HepG2 (cell line): ENCODE measurements around the gene DUSP12. TPM values are rescaled to one million over a fixed set of nuclear protein-coding genes. Genes with fewer than 3 reads are reported as not detected.

Experiments
- HNF1B ChIP-seq: sonication (generic); formaldehyde crosslinking; IDR thresholded peaks from 2 replicates; pipeline ENCODE4 v1.5.1; 2020; ENCODE audit warnings: mild to moderate bottlenecking, moderate library complexity, missing genetic modification reagents
- IRF1 ChIP-seq: sonication (generic); formaldehyde crosslinking; IDR thresholded peaks from 2 replicates; pipeline ENCODE4 v1.4.0; 2020; ENCODE audit warnings: low read depth, mild to moderate bottlenecking, missing genetic modification reagents
- JARID2 ChIP-seq: sonication (generic); formaldehyde crosslinking; IDR thresholded peaks from 2 replicates; pipeline ENCODE4 v1.8.1; 2023; ENCODE audit warnings: missing genetic modification reagents, inconsistent platforms; ENCODE audit not compliant: insufficient replicate concordance
- JUND ChIP-seq: sonication (generic); formaldehyde crosslinking; IDR thresholded peaks from 2 replicates; pipeline ENCODE4 v1.8.0; 2022; ENCODE audit warnings: mild to moderate bottlenecking, missing genetic modification reagents
- MIER2 ChIP-seq: IDR thresholded peaks from 2 replicates; pipeline ENCODE4 v1.6.1; 2016; ENCODE audit warnings: missing biosample characterization, missing genetic modification reagents
- NFATC3 ChIP-seq: sonication (generic); formaldehyde crosslinking; IDR thresholded peaks from 2 replicates; pipeline ENCODE4 v1.5.1; 2020; ENCODE audit warnings: mild to moderate bottlenecking, missing genetic modification reagents
- SIX4 ChIP-seq: sonication (generic); formaldehyde crosslinking; IDR thresholded peaks from 2 replicates; pipeline ENCODE4 v1.4.0; 2020; ENCODE audit warnings: missing genetic modification reagents
- TEAD3 ChIP-seq: optimal IDR thresholded peaks from 2 replicates; pipeline ENCODE3; 2016; ENCODE audit warnings: borderline replicate concordance
- ZNF318 ChIP-seq: sonication (generic); formaldehyde crosslinking; IDR thresholded peaks from 2 replicates; pipeline ENCODE4 v1.4.0; 2020; ENCODE audit warnings: mild to moderate bottlenecking, missing genetic modification reagents
- ZNF446 ChIP-seq: sonication (generic); formaldehyde crosslinking; IDR thresholded peaks from 2 replicates; pipeline ENCODE4 v1.5.0; 2020; ENCODE audit warnings: mild to moderate bottlenecking, missing genetic modification reagents
- ZNF501 ChIP-seq: sonication (generic); formaldehyde crosslinking; IDR thresholded peaks from 2 replicates; pipeline ENCODE4 v1.5.1; 2020; ENCODE audit warnings: mild to moderate bottlenecking, moderate library complexity, missing genetic modification reagents
- ZNF878 ChIP-seq: sonication (generic); formaldehyde crosslinking; IDR thresholded peaks from 2 replicates; pipeline ENCODE4 v1.8.1; 2023; ENCODE audit warnings: mild to moderate bottlenecking, missing genetic modification reagents, moderate library complexity
- polyA plus RNA-seq, 8 experiments: library from polyadenylated mRNA; depleted of rRNA in 3 of 8; stranded (reverse) in 7 of 8; unstranded in 1 of 8; fragments of >200 nt; fragmentation: Illumina TruSeq in 4 of 8; extraction: Trizol in 4 of 8; gene quantifications; 2 replicates each; pipeline versions ENCODE4 v1.2.1 to v1.2.3, GENCODE V29; 2011 to 2016; ENCODE audit warnings: low read depth in 4 of 8, missing spikeins in 1 of 8, mixed read lengths in 1 of 8; ENCODE audit not compliant: insufficient read depth in 1 of 8
- total RNA-seq, 5 experiments: library from RNA; depleted of rRNA; stranded (reverse); fragments of >200 nt; fragmentation: Illumina TruSeq; extraction: Trizol; gene quantifications; 2 replicates each; pipeline ENCODE4 v1.2.3, GENCODE V29; 2016; ENCODE audit warnings: low read depth in 1 of 5
- TF ChIP-seq, protein P1 (sequence below): sonication (generic); formaldehyde crosslinking; conservative IDR thresholded peaks from 2 replicates; pipeline ENCODE4 v1.4.0; 2020; ENCODE audit warnings: mild to moderate bottlenecking, missing genetic modification reagents, moderate library complexity

The DUSP12 gene
- total and polyA plus RNA-seq, 2 of the 13 experiments (the other 11 are each of a cell fraction or from before 2014, with no cell fraction given), result 36.7 to 37.1 TPM

DNA sequence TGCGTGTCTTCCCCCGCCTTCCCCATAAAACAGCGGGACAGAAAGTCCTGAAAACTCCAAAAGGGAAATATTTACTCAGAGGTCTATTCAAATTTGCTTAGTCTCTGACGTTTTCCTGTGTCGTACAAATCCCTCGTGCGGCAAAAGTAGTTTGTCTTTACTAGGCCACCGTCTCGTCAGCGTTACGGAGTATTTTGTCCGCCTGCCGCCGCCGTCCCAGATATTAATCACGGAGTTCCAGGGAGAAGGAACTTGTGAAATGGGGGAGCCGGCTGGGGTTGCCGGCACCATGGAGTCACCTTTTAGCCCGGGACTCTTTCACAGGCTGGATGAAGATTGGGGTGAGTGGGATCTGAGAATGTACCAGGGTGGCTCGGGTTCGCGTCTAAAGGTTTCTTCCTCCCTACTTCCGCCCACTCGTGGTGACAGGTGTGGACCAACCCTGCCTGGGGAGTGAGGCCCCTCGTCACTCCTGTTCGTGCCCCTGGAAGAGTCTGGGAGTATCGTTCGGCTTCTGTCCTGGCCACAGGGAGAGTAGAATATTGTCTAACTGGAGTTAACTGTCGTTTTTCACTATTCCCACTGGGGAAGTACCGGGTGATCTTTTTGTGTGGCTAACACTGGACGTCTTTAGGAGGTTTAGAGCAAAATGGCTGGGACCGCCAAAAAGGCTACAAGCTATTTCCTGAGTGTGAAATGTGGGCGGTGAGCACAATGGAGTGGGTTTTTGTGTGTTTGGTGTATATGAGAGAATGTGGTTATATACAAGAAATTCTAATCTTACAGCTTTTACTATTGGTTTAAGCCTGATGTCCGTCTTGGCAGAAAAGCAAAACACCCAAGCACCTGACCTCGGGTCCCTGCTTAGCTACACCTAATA lies 16.8 kb downstream of the DUSP12 start, which contains the start of gene ATF6 (continued):
- TF ChIP-seq ZNF318, result 0 out of 2 replicates have a peak, but pooled peaks have one; percentile 55
- 0 out of 2 replicates have a peak, but pooled peaks have one; percentile 28 for TF ChIP-seq SIX4 (CRISPR knock-in tag)
- peak; percentile 63; the same call in 1 of the 2 replicates for TF ChIP-seq ZNF878 (CRISPR knock-in tag)
- TF ChIP-seq IRF1 (CRISPR knock-in tag), result no peak
- no peak for TF ChIP-seq ZNF446
- no peak for TF ChIP-seq NFATC3 (CRISPR knock-in tag)
- TF ChIP-seq MIER2 (CRISPR knock-in tag), result peak; percentile 27; the same call in 1 of the 2 replicates
- TF ChIP-seq JARID2 (CRISPR knock-in tag), result no peak
- peak; percentile 66 for TF ChIP-seq TEAD3
- TF ChIP-seq ZNF501 (CRISPR knock-in tag), result peak; percentile 91
- TF ChIP-seq HNF1B (CRISPR knock-in tag), result peak; percentile 68; the same call in 1 of the 2 replicates
- no peak for TF ChIP-seq JUND
- TF ChIP-seq, protein P1, sequence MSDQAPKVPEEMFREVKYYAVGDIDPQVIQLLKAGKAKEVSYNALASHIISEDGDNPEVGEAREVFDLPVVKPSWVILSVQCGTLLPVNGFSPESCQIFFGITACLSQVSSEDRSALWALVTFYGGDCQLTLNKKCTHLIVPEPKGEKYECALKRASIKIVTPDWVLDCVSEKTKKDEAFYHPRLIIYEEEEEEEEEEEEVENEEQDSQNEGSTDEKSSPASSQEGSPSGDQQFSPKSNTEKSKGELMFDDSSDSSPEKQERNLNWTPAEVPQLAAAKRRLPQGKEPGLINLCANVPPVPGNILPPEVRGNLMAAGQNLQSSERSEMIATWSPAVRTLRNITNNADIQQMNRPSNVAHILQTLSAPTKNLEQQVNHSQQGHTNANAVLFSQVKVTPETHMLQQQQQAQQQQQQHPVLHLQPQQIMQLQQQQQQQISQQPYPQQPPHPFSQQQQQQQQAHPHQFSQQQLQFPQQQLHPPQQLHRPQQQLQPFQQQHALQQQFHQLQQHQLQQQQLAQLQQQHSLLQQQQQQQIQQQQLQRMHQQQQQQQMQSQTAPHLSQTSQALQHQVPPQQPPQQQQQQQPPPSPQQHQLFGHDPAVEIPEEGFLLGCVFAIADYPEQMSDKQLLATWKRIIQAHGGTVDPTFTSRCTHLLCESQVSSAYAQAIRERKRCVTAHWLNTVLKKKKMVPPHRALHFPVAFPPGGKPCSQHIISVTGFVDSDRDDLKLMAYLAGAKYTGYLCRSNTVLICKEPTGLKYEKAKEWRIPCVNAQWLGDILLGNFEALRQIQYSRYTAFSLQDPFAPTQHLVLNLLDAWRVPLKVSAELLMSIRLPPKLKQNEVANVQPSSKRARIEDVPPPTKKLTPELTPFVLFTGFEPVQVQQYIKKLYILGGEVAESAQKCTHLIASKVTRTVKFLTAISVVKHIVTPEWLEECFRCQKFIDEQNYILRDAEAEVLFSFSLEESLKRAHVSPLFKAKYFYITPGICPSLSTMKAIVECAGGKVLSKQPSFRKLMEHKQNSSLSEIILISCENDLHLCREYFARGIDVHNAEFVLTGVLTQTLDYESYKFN, result peak; percentile 78
